Motor neuron (in vitro differentiated cells): ENCODE data around the gene GPER1. TPM values are rescaled to one million over a fixed set of nuclear protein-coding genes. Genes with fewer than 3 reads are reported as not detected.

Source experiments
- ATAC-seq, 8 experiments: fragments of 200-7000 bp; cut with Tn5 transposase; replicated peaks in 6 of 8; 2 replicates each; pipeline ENCODE4 v1.8.0; 2021; ENCODE audit warnings: mild to moderate bottlenecking in 8 of 8, moderate library complexity in 8 of 8
- H3K27ac ChIP-seq, 2 donors: fragments of 250-450 bp; sonication (Bioruptor Pico); 2 replicates each; pipeline ENCODE4 v1.9.0; 2021; ENCODE audit warnings: antibody characterized with exemption in 2 of 2, mild to moderate bottlenecking in 2 of 2, moderate library complexity in 1 of 2
- H3K4me1 ChIP-seq, 2 donors: fragments of 250-450 bp; sonication (Bioruptor Pico); replicated peaks in 1 of 2; 2 replicates each; pipeline ENCODE4 v1.6.1; 2021; ENCODE audit warnings: antibody characterized with exemption in 2 of 2, mild to moderate bottlenecking in 2 of 2, moderate library complexity in 1 of 2
- H3K4me3 ChIP-seq, 5 donors: fragments of 250-450 bp; sonication (Bioruptor Pico); 2 replicates each; pipeline ENCODE4 v1.9.0; 2021; ENCODE audit warnings: antibody characterized with exemption in 5 of 5, mild to moderate bottlenecking in 5 of 5, moderate library complexity in 4 of 5
- WGBS, 10 experiments: fragments of 450-650 bp; shearing (Covaris generic); methylation state at CpG; one replicate each; pipeline ENCODE4 v1.0.0; 2022; 5-methylcytosine and 5-hydroxymethylcytosine counted together
- in situ Hi-C, 9 experiments: fragments of 400-800 bp; cut with MboI; loops; one replicate each; pipeline ENCODE4 v1.15.0; 2021; ENCODE audit warnings: low sequenced_read_pairs in 9 of 9, low pct_unique_long_range_greater_than_20kb in 2 of 9; ENCODE audit not compliant: unreplicated experiment in 9 of 9
- total RNA-seq, 8 experiments: library from RNA; unstranded; fragments of 300-600 nt; gene quantifications; 2 replicates each; pipeline versions ENCODE4 v1.2.3 to v1.2.4, GENCODE V29; 2022

Gene GPER1
- total RNA-seq, 8 experiments from 2014 or later: 0.43 to 3.6 (median 1.1) TPM

DNA sequence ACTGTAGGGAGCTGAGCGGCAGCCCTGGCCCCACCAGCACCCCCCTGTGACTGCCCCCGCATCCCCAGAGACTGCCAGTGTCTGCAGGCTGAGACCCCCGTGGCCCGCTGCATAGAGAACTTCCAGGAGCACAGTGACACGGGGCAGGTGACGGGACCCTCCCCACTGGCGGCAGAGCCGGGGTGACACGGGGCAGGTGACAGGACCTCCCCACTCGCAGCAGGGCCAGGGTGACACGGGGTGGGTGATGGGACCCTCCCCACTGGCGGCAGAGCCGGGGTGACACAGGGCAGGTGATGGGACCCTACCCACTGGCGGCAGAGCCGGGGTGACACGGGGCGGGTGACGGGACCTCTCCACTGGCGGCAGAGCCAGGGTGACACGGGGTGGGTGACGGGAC lies 2.3 kb downstream of the GPER1 start:
- ATAC-seq: no peak
- 94 to 100% (median 100%) methylated on average over 2 to 3 of the region's 21 CpGs; no CpG with 5 or more reads in 7 of the 10 experiments for WGBS, 10 experiments
- Histone ChIP-seq H3K4me1 (peaks cover 12 to 18% of the 10 kb centered on the region in 2 donors), H3K4me3 (no peak overlapping the region), H3K27ac (no peak overlapping the region)
- in situ Hi-C loops: no loop called here

DNA sequence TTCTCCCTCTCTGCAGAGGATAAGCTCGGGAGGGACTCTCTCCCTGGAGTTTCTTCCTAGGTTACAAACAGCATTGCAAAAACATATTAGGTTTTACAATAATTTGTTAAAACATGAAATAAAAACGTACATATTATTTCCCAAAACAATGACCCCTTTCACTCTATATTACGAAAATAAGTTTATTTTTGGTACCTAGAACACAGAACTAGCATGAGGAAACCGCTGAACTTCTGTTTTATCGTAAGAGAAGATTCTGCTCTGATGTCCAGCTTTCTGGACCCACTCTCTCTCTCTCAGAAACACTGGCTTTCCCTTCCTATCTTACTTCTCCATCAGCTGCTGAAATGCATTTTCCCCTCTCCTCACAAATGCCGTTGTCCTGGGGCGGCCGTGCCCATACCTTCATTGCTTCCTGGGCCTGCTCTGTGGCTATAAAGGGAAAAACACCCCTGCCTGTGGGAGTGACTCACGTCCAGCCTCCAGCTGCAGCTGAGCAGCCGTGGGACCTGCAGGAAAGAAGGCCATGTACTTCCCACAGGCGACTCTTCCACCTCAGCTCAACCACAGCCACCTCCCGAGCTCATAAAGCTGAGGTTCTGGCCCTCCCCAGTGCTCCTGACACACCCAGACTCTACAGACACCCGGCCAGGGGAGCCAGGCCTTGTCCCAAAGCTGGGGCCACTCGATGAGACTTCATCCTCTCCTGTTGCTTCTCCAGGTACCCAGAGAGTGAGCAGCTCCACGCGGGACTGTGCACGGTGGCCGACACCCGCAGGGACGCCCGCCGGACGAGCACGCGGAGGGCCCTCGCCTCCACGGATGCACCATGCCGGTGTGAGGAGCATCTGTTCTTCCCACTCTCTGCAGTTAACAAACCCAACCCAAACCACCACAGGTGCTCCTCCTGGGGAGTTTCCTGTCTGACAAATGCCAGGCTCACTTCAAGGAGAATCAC lies 3.1 kb downstream of the GPER1 start:
- no peak overlapping the region for H3K27ac ChIP-seq
- no peak overlapping the region for H3K4me3 ChIP-seq
- peaks cover 20 to 25% of the 10 kb centered on the region in 2 donors for H3K4me1 ChIP-seq
- in situ Hi-C loops: no loop called here
- no peak for ATAC-seq
- 52 to 92% (median 76%) methylated on average over 2 to 22 of the region's 28 CpGs for WGBS, 10 experiments

DNA sequence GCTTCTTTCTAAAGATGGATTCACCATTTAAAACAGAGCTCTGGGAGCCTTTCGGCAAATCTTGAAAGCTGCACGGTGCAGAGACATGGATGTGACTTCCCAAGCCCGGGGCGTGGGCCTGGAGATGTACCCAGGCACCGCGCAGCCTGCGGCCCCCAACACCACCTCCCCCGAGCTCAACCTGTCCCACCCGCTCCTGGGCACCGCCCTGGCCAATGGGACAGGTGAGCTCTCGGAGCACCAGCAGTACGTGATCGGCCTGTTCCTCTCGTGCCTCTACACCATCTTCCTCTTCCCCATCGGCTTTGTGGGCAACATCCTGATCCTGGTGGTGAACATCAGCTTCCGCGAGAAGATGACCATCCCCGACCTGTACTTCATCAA lies 3.7 kb downstream of the GPER1 start:
- no peak for ATAC-seq
- H3K4me3 ChIP-seq: no peak overlapping the region
- WGBS, 10 experiments: 95 to 100% (median 100%) methylated on average over 1 to 7 of the region's 18 CpGs; no CpG with 5 or more reads in 5 of the 10 experiments
- H3K4me1 ChIP-seq: peaks cover 26 to 32% of the 10 kb centered on the region in 2 donors
- in situ Hi-C loops: no loop called here
- H3K27ac ChIP-seq: no peak overlapping the region

DNA sequence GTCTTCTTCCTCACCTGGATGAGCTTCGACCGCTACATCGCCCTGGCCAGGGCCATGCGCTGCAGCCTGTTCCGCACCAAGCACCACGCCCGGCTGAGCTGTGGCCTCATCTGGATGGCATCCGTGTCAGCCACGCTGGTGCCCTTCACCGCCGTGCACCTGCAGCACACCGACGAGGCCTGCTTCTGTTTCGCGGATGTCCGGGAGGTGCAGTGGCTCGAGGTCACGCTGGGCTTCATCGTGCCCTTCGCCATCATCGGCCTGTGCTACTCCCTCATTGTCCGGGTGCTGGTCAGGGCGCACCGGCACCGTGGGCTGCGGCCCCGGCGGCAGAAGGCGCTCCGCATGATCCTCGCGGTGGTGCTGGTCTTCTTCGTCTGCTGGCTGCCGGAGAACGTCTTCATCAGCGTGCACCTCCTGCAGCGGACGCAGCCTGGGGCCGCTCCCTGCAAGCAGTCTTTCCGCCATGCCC lies 4.3 kb downstream of the GPER1 start:
- no peak overlapping the region for H3K4me3 ChIP-seq
- H3K27ac ChIP-seq: no peak overlapping the region
- ATAC-seq: no peak
- peaks cover 30 to 37% of the 10 kb centered on the region in 2 donors for H3K4me1 ChIP-seq
- WGBS, 10 experiments: 93 to 100% (median 94%) methylated on average over 3 to 22 of the region's 40 CpGs; no CpG with 5 or more reads in 5 of the 10 experiments
- in situ Hi-C loops: no loop called here

DNA sequence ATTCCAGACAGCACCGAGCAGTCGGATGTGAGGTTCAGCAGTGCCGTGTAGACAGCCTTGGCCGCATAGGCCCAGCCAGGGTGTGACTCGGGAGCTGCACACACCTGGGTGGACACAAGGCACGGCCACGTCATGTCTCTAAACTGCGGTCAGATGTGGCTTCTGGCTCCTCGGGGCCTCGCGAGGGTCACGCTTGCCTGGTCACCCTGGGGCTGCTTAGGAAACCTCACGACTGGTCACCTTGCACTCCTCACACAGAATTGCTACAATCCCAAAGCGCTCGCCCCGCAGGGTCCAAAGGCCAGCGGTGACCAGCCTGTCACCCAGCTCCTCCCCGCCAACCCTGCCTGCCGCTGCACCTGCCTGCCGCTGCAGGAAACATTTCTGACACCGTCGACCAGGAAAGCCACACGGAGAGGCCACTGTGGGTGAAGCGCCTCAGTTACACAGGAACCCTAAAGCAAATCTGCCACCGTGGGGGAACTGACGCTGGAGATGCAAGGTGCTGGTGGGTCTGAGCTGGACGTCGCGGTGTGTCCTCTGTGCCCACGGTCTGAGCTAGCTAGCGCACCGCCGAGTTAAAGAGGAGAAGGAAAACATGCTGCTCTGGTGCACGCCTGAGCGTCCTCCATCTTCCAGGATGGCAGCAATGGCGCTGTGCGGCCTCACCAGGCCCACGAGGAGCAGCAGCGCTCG lies 5.0 kb downstream of the GPER1 start:
- Histone ChIP-seq H3K4me1 (peaks cover 27 to 36% of the 10 kb centered on the region in 2 donors), H3K4me3 (no peak overlapping the region), H3K27ac (no peak overlapping the region)
- ATAC-seq: no peak
- in situ Hi-C loops: no loop called here
- WGBS, 10 experiments: 76 to 100% (median 94%) methylated on average over 1 to 8 of the region's 40 CpGs; no CpG with 5 or more reads in 4 of the 10 experiments

DNA sequence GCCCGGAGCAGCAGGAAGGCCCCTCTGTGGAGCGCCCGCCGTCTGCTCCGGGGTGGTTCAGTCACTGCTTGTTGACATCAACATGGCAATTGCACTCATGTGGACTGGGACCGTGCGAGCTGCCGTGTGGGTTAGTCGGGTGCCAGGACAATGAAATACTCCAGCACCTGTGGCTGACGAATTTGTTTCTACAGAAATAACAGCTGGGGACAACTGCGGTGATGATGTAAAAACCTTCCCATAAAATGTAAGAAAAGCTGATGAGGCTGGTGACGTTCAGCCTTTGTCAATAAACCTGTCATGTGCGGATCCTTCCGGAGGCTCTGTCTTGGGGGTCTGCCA lies 5.6 kb downstream of the GPER1 start:
- WGBS, 10 experiments: 80 to 100% (median 90%) methylated on average over 1 to 4 of the region's 14 CpGs; no CpG with 5 or more reads in 5 of the 10 experiments
- no peak overlapping the region for H3K4me3 ChIP-seq
- H3K27ac ChIP-seq: no peak overlapping the region
- in situ Hi-C loops: no loop called here
- ATAC-seq: peak in 3 of 8 experiments; percentile 12 to 58 (median 37)
- H3K4me1 ChIP-seq: peaks cover 25 to 33% of the 10 kb centered on the region in 2 donors

DNA sequence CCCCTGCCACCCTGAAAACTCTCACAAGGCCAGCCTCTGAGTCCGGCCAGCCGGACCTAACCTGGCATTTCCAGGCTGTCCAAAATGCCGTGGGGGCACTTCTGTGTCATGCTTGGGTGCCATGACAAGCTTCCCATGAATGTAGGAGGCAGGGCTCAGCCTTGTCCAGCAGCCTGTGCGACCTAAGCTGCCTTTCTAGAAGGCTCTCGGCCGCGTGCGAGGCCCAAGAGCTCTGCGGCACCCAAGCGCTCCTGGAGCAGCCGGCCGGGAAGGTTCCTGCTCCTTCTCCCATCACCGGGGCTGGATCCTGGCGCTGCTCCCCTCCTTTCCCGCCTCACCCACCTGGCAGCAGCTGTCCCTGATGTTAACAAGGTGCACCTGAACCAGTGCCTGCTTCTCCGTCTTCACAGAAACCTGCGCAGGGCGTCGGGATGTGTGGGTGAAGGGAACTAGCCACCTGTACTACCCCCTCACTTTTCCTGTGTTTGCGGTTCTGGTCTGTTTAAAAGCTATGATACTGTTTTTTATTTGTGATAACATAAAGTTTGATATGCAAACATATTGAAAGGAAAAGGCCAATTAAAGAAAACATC lies 6.1 kb downstream of the GPER1 start:
- in situ Hi-C loops: no loop called here

DNA sequence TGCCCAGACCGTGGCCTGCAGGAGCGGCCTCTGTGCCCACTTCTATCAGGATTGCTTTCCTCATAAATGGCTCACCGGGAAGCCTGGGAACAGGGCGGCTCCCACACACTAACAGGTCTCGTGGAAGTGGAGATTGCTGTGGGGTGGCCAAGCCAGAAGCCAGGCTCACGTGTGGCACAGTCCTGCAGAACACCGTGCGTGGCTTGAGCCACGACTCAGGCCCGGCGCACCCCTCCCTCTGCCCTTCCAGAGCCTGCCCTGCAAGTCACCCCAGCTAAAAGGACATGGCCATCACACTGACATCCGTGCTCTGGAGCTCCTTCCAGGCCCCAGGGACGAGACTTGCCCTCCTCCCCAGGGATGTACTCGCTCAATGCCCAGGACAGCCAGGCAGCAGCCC lies 7.0 kb downstream of the GPER1 start:
- no CpG with 5 or more reads among the region's 14 CpGs for whole genome bisulfite sequencing, 10 experiments
- peak in 1 of 8 experiments; percentile 10 for ATAC-seq
- H3K4me3 ChIP-seq: no peak overlapping the region
- H3K4me1 ChIP-seq: peaks cover 25 to 33% of the 10 kb centered on the region in 2 donors
- H3K27ac ChIP-seq: no peak overlapping the region
- in situ Hi-C loops: no loop called here

More for the DNA sequence above, 6.1 kb downstream of the GPER1 start:
- Histone ChIP-seq H3K4me1 (peaks cover 25 to 33% of the 10 kb centered on the region in 2 donors), H3K27ac (no peak overlapping the region), H3K4me3 (no peak overlapping the region)
- WGBS, 10 experiments: 90 to 100% (median 100%) methylated on average over 1 to 15 of the region's 20 CpGs; no CpG with 5 or more reads in 5 of the 10 experiments
- no peak for ATAC-seq

DNA sequence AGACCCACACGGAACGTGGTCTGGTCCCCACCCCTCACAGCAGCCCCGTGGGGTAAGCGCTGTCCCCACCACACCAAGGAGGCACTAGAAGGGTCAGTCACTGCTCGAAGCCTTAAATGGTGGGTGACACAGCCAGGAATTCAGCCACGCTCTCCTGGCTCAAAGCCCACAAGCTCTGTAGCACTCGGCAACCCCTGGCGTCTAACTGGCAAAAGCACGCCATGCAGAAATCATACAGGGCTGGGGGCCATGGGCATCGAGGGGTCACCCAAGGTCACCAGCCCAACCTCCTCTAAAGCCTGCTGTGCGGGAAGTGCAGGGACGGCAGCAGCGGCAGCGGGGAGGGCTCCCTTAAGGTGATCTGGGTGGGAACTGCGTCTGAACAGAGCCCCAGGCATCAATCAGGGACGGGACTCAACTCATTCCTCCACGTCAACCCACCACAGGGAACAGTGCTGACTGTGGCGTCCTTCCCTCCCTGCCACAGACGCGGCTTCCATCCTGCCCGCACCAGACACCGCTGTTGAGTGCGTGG lies 7.8 kb downstream of the GPER1 start:
- H3K27ac ChIP-seq: peak overlapping the region in 1 of 2 donors; percentile 75
- H3K4me3 ChIP-seq: no peak overlapping the region
- 44 to 100% (median 83%) methylated on average over 4 to 13 of the region's 23 CpGs; no CpG with 5 or more reads in 7 of the 10 experiments for WGBS, 10 experiments
- H3K4me1 ChIP-seq: peaks cover 32 to 40% of the 10 kb centered on the region in 2 donors
- in situ Hi-C loops: no loop called here
- ATAC-seq: peak in 5 of 8 experiments; percentile 26 to 67 (median 40)

DNA sequence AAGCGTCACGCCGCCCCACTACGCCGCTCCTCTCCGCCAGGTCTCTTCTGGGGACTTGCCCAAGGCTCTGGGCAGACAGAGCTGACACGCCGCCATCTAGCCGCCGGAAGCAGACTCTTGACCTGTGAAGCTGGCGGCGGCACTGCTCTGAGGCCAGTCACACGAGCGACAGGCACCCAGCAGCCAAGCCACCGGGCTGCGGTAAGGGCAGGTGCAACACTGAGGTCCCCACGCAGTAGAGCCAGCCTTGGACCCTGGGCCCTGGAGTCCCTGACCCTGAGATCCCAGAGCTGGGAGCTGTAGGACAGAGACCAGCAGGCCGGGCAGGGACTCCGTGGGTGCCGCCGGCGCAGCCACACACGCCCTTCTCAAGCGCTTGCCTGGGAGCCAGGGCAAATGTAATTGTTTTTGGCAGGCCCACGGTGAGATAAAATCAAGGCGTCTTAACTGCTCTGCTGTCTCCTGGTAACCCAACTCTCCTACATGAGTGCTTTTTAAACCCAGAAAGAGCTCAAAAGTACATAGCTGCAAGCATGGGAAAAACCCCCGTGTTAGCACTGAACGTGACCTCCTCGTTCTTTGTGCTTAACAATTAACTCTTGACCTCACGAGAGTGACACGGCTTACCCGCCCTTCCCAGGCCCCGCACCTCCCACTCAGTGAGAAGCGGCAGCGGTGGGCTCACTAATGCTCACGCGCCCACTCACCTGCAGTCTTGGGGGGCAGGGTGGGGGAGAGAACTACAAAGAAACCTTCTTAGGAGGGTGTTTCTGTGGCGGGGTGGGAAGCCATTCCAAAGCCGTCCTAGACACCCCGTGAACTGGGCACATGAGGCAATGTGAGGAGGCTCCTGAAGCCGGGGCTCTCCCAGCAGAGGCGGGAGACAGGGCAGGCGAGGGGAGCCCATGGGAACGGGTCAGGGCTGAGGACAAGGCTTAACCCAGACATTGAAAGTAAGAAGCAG lies 8.5 kb downstream of the GPER1 start:
- 28 to 90% (median 84%) methylated on average over 2 to 14 of the region's 44 CpGs; no CpG with 5 or more reads in 4 of the 10 experiments for WGBS, 10 experiments
- Histone ChIP-seq H3K4me3 (no peak overlapping the region), H3K4me1 (peaks cover 40 to 48% of the 10 kb centered on the region in 2 donors), H3K27ac (peak overlapping the region in 1 of 2 donors; percentile 75)
- ATAC-seq: peak in 4 of 8 experiments; percentile 1 to 39 (median 4)
- in situ Hi-C loops: no loop called here

DNA sequence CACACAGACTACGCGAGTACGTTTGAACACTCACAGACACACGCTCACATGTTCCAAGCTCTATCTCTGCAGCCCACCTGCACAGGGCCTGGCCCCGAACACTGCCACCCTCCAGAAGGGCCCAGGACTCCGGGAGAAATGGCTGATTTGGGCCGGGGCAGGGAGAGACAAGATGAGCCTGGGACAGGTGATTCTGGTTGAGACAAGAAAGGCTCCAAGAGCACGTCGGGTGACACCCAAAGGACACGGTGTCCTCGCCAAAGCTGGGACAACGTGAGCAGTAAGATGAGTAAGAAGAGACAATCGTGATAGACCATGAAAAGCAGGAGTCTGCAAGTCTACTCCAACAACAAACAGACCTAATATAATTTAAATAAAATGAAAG lies 9.2 kb downstream of the GPER1 start:
- in situ Hi-C loops: no loop called here
- Histone ChIP-seq H3K4me3 (no peak overlapping the region), H3K4me1 (peaks cover 42 to 51% of the 10 kb centered on the region in 2 donors), H3K27ac (peak overlapping the region in 1 of 2 donors; percentile 75)
- ATAC-seq: no peak
- WGBS, 10 experiments: 83 to 93% (median 86%) methylated on average over 1 to 13 of the region's 13 CpGs; no CpG with 5 or more reads in 4 of the 10 experiments
